ENCODE measurements around the gene ALDH7A1. TPM values are rescaled to one million over a fixed set of nuclear protein-coding genes. Genes with fewer than 3 reads are reported as not detected.

ALDH7A1 gene
- total and polyA plus RNA-seq, 12 donors: 19.5 to 65.7 (median 48.4) TPM

GRCh38 chr5:126503602-126504104 is 91.4 kb downstream of the ALDH7A1 start:
- ATAC-seq (peak; percentile 46 to 85 (median 65)), DNase-seq (no peak)
- Histone ChIP-seq H3K36me3 (no peaks in the 10 kb centered on the region), H3K4me3 (no peak overlapping the region), H3K4me1 (peaks cover 0 to 25% (median 16%) of the 10 kb centered on the region in 9 donors), H3K27ac (peak overlapping the region in 6 of 10 donors; percentile 2 to 63 (median 40)), H3K9me3 (no peaks in the 10 kb centered on the region), H3K27me3 (no peaks in the 10 kb centered on the region)
- intact Hi-C loops (cut with DNase I): loop anchor here in 5 of 10 donors (5.0 kb wide), 1 partner anchor 34 kb away; no protein-coding TSS in a partner anchor
- TF ChIP-seq, protein P1, sequence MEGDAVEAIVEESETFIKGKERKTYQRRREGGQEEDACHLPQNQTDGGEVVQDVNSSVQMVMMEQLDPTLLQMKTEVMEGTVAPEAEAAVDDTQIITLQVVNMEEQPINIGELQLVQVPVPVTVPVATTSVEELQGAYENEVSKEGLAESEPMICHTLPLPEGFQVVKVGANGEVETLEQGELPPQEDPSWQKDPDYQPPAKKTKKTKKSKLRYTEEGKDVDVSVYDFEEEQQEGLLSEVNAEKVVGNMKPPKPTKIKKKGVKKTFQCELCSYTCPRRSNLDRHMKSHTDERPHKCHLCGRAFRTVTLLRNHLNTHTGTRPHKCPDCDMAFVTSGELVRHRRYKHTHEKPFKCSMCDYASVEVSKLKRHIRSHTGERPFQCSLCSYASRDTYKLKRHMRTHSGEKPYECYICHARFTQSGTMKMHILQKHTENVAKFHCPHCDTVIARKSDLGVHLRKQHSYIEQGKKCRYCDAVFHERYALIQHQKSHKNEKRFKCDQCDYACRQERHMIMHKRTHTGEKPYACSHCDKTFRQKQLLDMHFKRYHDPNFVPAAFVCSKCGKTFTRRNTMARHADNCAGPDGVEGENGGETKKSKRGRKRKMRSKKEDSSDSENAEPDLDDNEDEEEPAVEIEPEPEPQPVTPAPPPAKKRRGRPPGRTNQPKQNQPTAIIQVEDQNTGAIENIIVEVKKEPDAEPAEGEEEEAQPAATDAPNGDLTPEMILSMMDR (IDR thresholded peaks at IDR 0.05): no peak
- WGBS, 2 donors: 5 to 9% methylated on average over 5 of the region's 5 CpGs

- Histone ChIP-seq H3K27me3 (no peaks in the 10 kb centered on the region), H3K9me3 (no peaks in the 10 kb centered on the region), H3K36me3 (peaks cover 0 to 13% (median 0%) of the 10 kb centered on the region in 9 donors), H3K4me1 (peaks cover 0 to 20% (median 15%) of the 10 kb centered on the region in 9 donors), H3K4me3 (no peak overlapping the region), H3K27ac (no peak overlapping the region)
- 93 to 95% methylated on average over 10 of the region's 10 CpGs for WGBS, 2 donors
- TF ChIP-seq, protein P1 (IDR thresholded peaks at IDR 0.05): no peak
- intact Hi-C loops (cut with DNase I): loop anchor here in 5 of 10 donors (5.0 kb wide), 1 partner anchor 36 kb away; no protein-coding TSS in a partner anchor
- ATAC-seq: no peak
- DNase-seq: no peak
These were observed 93.6 kb downstream of the ALDH7A1 start for GRCh38 chr5:126501448-126501847.

- no peak for ATAC-seq
- no peaks in the 10 kb centered on the region for H3K27me3 ChIP-seq
- intact Hi-C loops (cut with DNase I): loop anchor here in 6 of 10 donors (5.0 to 10.0 kb wide), 2 partner anchors 37 to 65 kb away; no protein-coding TSS in a partner anchor
- TF ChIP-seq, protein P1 (IDR thresholded peaks at IDR 0.05): peak; percentile 30 to 61 (median 51)
- DNase-seq: no peak
- no peaks in the 10 kb centered on the region for H3K9me3 ChIP-seq
- H3K27ac ChIP-seq: no peak overlapping the region
- no peak overlapping the region for H3K4me3 ChIP-seq
- WGBS, 2 donors: 88 to 91% methylated on average over 3 of the region's 3 CpGs
- peaks cover 0 to 20% (median 15%) of the 10 kb centered on the region in 9 donors for H3K4me1 ChIP-seq
- peaks cover 0 to 27% (median 0%) of the 10 kb centered on the region in 9 donors for H3K36me3 ChIP-seq
These were observed 95.1 kb downstream of the ALDH7A1 start for GRCh38 chr5:126499853-126500342.

GRCh38 chr5:126499278-126499677 is 95.7 kb downstream of the ALDH7A1 start:
- TF ChIP-seq, protein P1 (IDR thresholded peaks at IDR 0.05): no peak
- H3K36me3 ChIP-seq: peaks cover 0 to 33% (median 0%) of the 10 kb centered on the region in 9 donors
- intact Hi-C loops (cut with DNase I): loop anchor here in 1 of 10 donors (10.0 kb wide), 1 partner anchor 64 kb away; no protein-coding TSS in a partner anchor
- DNase-seq (no peak), ATAC-seq (no peak)
- H3K4me1 ChIP-seq: peaks cover 0 to 18% (median 12%) of the 10 kb centered on the region in 9 donors
- no peak overlapping the region for H3K27ac ChIP-seq
- no peak overlapping the region for H3K4me3 ChIP-seq
- H3K27me3 ChIP-seq: no peaks in the 10 kb centered on the region
- 92 to 93% methylated on average over 2 of the region's 2 CpGs for WGBS, 2 donors
- H3K9me3 ChIP-seq: no peaks in the 10 kb centered on the region
